Spleen (tissue), 11 donors: ENCODE results near the gene HCFC1R1. TPM values are rescaled to one million over a fixed set of nuclear protein-coding genes. Genes with fewer than 3 reads are reported as not detected.

ENCODE experiments used
- DNase-seq: peaks from one replicate; pipeline ENCODE4 v3.0.0-alpha.2; 2020
- H3K27ac ChIP-seq, 8 donors: fragments of 200-600 bp; sonication (generic) in 7 of 8; 1 replicate in 4 of 8; 2 replicates in 4 of 8; pipeline versions ENCODE4 v1.5.0 to v1.8.0; 2016 to 2021; ENCODE audit warnings: inconsistent platforms in 4 of 8, mild to moderate bottlenecking in 4 of 8, moderate library complexity in 1 of 8
- H3K27me3 ChIP-seq, 7 donors: fragments of 200-600 bp; sonication (generic) in 6 of 7; replicated peaks in 1 of 7; 1 replicate in 4 of 7; 2 replicates in 3 of 7; pipeline versions ENCODE4 v1.5.0 to v1.8.0; 2016 to 2021; ENCODE audit warnings: inconsistent platforms in 3 of 7, mild to moderate bottlenecking in 1 of 7
- H3K36me3 ChIP-seq, 6 donors: fragments of 200-600 bp; sonication (generic) in 5 of 6; 1 replicate in 4 of 6; 2 replicates in 2 of 6; pipeline versions ENCODE4 v1.5.0 to v1.8.0; 2016 to 2021; ENCODE audit warnings: inconsistent platforms in 2 of 6
- H3K4me1 ChIP-seq, 6 donors: fragments of 200-600 bp; sonication (generic) in 5 of 6; 1 replicate in 3 of 6; 2 replicates in 3 of 6; pipeline versions ENCODE4 v1.5.0 to v1.8.0; 2016 to 2021; ENCODE audit warnings: inconsistent platforms in 3 of 6
- H3K4me3 ChIP-seq, 8 donors: fragments of 200-600 bp; sonication (generic) in 7 of 8; 1 replicate in 4 of 8; 2 replicates in 4 of 8; pipeline versions ENCODE4 v1.5.0 to v1.8.0; 2016 to 2021; ENCODE audit warnings: inconsistent platforms in 4 of 8, mild to moderate bottlenecking in 4 of 8, moderate library complexity in 2 of 8
- H3K9me3 ChIP-seq, 8 donors: fragments of 200-600 bp; sonication (generic) in 7 of 8; 1 replicate in 4 of 8; 2 replicates in 4 of 8; pipeline versions ENCODE4 v1.5.0 to v1.8.0; 2016 to 2021; ENCODE audit warnings: inconsistent platforms in 4 of 8
- POLR2A ChIP-seq, 3 donors: fragments of 450-650 bp; IDR thresholded peaks; one replicate each; pipeline ENCODE4 v1.5.1; 2017; ENCODE audit warnings: antibody characterized with exemption in 3 of 3, mild to moderate bottlenecking in 1 of 3
- POLR2AphosphoS5 ChIP-seq, 3 donors: sonication (generic); formaldehyde crosslinking; IDR thresholded peaks; one replicate each; pipeline ENCODE4 v1.5.1; 2017; ENCODE audit warnings: antibody characterized with exemption in 3 of 3
- WGBS, 5 donors: extraction: QIAGEN DNeasy Blood & Tissue Kit in 3 of 5; methylation state at CpG; one replicate each; pipeline versions ENCODE4 v1.1.5 to v1.1.7; 2013 to 2018; 5-methylcytosine and 5-hydroxymethylcytosine counted together
- intact Hi-C: fragments of 100-400 bp; cut with DNase I; formaldehyde crosslinking; loops from one replicate; pipeline ENCODE4 v1.15.0; 2023; ENCODE audit warnings: low total_unique reads
- polyA plus RNA-seq, 3 donors: library from polyadenylated mRNA; stranded (reverse); fragments of 200-250 nt; gene quantifications; one replicate each; pipeline ENCODE4 v1.2.1, GENCODE V29; 2013
- small RNA-seq, 4 donors: library from RNA; depleted of rRNA; stranded (forward); fragments of <200 nt; gene quantifications; one replicate each; pipeline ENCODE3, GENCODE V24; 2016
- total RNA-seq, 7 donors: library from RNA; depleted of rRNA in 3 of 7; stranded (reverse); fragments of >200 nt in 3 of 7; fragmentation: NEBNext Ultra II Directional in 4 of 7; extraction: Animal tissue kit (Norgen Biotek cat#: 25700) in 4 of 7; gene quantifications; one replicate each; pipeline versions ENCODE4 v1.1.0 to v1.2.1, GENCODE V29; 2016 to 2021
- TF ChIP-seq, protein P1 (sequence below), 11 experiments: fragments of 200-600 bp in 7 of 11; fragments of 450-650 bp in 4 of 11; sonication (generic) in 4 of 11; IDR thresholded peaks in 8 of 11; conservative IDR thresholded peaks in 3 of 11; 1 replicate in 7 of 11; 2 replicates in 4 of 11; pipeline versions ENCODE4 v1.4.0 to v1.8.0; 2016 to 2021; ENCODE audit warnings: antibody characterized with exemption in 11 of 11, inconsistent platforms in 4 of 11, mild to moderate bottlenecking in 1 of 11
- donor health status: healthy with polysubstance abuse.
- donor health status: DM: no; HTN: no; CAD: no; lungs with moderate emphysema.
- donor health status: DM: no; HTN: no; CAD: no.
- donor health status: Bipolar disorder and iron deficiency.
- donor health status: healthy.
- donor health status: DM: no; HTN: no; CAD: no.
- donor health status: DM: yes; HTN: yes; CAD: no.

The HCFC1R1 gene
- total and polyA plus RNA-seq, 10 donors: 15.5 to 74.5 (median 27.2) TPM

DNA sequence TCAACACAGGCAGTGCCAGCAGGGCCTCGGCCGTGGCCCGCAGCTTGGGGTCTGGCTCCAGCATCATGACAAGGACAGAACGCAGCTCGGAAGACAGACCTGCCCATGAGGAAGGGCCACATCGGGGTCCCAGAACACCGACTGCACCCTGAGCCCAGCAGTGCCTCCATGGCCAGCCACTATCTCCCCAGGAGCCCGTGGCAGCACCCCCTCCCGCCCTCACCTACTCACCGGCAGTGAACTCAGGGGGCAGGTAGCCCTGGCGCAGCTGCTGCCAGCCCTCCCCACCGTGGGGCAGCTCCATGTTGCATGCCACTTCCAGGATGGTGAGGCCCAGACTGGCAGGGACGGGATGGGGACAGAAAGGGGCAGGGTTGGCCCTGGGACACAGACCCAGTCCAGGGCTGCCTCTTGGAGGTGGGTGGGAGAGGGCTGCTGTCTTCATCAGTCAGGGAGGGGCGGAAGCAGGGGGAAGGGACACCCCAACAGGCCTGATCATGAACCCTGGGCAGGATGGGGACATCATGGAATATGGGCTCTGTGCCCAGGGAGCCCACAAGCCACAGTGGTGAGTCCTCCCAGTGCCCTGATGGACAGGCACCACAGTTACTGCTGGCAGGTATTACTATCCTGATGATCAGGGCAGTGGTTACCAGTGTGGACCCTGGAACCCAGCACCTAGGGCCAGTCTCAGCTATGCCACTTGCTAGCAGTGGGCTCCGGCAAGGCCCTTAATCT is 49.3 kb downstream of the HCFC1R1 start:
- WGBS, 5 donors: 85 to 96% (median 92%) methylated on average over 8 to 15 of the region's 15 CpGs

DNA sequence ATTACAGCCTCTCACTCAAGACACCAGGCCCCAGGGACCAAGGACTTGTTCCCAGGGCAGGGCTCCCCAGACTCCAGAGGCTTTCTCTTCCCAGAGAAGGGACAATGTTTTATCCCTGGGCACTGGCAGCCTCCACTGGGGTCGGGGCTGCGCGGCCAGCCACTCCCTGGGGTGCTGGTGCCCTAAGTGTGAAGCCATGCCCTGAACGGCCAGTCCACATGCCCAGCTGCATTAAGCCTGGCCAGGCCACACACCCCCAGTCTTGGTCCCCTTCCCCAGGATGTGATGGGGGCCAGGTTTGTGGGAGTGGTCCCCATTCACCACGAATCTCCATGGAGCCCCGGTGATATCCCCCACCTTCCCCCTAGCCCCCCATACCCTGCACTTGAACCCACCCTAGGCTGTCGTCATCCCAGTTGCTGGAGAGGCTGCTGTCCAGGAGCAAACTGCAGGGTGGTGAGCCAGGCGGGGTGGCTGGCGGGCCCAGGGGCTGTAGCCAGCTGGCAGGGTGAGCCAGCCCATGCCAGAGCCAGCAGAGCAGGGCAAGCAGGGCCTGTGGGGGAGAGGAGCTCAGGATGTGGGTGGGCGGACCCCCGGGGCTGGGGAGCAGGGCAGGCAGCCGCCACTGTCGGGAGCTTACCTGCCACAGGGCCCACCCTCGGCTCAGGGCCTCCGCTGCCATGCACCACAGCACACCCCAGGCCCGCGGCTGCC is 50.0 kb downstream of the HCFC1R1 start:
- TF ChIP-seq POLR2A (IDR thresholded peaks at IDR 0.05): no peak
- Histone ChIP-seq H3K27ac (no peak overlapping the region), H3K27me3 (peaks cover 0 to 17% (median 0%) of the 10 kb centered on the region in 7 donors), H3K4me3 (no peak overlapping the region), H3K36me3 (peaks cover 0 to 65% (median 0%) of the 10 kb centered on the region in 6 donors), H3K9me3 (no peaks in the 10 kb centered on the region), H3K4me1 (peaks cover 6 to 29% (median 20%) of the 10 kb centered on the region in 6 donors)
- no peak for DNase-seq
- intact Hi-C loops: no loop called here
- WGBS, 5 donors: 83 to 97% (median 86%) methylated on average over 5 to 17 of the region's 17 CpGs

More for the DNA sequence above, 49.3 kb downstream of the HCFC1R1 start:
- peaks cover 4 to 30% (median 20%) of the 10 kb centered on the region in 6 donors for H3K4me1 ChIP-seq
- no peak overlapping the region for H3K4me3 ChIP-seq
- no peaks in the 10 kb centered on the region for H3K9me3 ChIP-seq
- H3K36me3 ChIP-seq: peaks cover 0 to 65% (median 0%) of the 10 kb centered on the region in 6 donors
- intact Hi-C loops: no loop called here
- no peak overlapping the region for H3K27ac ChIP-seq
- no peak for DNase-seq
- peaks cover 0 to 17% (median 2%) of the 10 kb centered on the region in 7 donors for H3K27me3 ChIP-seq
- TF ChIP-seq, protein P1, sequence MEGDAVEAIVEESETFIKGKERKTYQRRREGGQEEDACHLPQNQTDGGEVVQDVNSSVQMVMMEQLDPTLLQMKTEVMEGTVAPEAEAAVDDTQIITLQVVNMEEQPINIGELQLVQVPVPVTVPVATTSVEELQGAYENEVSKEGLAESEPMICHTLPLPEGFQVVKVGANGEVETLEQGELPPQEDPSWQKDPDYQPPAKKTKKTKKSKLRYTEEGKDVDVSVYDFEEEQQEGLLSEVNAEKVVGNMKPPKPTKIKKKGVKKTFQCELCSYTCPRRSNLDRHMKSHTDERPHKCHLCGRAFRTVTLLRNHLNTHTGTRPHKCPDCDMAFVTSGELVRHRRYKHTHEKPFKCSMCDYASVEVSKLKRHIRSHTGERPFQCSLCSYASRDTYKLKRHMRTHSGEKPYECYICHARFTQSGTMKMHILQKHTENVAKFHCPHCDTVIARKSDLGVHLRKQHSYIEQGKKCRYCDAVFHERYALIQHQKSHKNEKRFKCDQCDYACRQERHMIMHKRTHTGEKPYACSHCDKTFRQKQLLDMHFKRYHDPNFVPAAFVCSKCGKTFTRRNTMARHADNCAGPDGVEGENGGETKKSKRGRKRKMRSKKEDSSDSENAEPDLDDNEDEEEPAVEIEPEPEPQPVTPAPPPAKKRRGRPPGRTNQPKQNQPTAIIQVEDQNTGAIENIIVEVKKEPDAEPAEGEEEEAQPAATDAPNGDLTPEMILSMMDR (IDR thresholded peaks at IDR 0.05 in 8 of 11, conservative IDR thresholded peaks at IDR 0.05 in 3 of 11): no peak
- TF ChIP-seq POLR2A (IDR thresholded peaks at IDR 0.05) (no peak), POLR2AphosphoS5 (IDR thresholded peaks at IDR 0.05) (no peak)

DNA sequence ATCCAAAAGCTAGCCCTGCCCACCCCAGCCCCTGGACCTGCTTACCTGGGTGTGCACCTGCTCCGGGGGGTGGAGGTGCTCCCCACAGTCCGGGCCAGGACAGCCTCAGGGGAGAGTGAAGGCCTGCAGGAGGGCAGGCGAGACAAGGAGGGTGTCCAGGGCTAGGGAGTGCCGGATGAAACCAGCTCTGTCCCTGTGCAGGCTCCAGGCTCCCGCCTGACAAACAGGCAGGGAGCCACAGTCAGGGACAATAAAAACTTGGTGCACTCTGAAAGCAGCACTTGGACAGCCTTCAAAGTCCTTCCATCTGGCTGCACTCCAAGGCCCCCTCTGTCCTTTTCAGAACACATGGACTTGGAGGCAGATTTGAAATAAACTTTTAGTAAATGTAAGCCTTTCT is 50.6 kb downstream of the HCFC1R1 start:
- peaks cover 12 to 36% (median 27%) of the 10 kb centered on the region in 6 donors for H3K4me1 ChIP-seq
- intact Hi-C loops: no loop called here
- DNase-seq: no peak
- no peak overlapping the region for H3K4me3 ChIP-seq
- peaks cover 0 to 24% (median 6%) of the 10 kb centered on the region in 7 donors for H3K27me3 ChIP-seq
- no peak overlapping the region for H3K27ac ChIP-seq
- H3K9me3 ChIP-seq: no peaks in the 10 kb centered on the region
- peaks cover 0 to 65% (median 0%) of the 10 kb centered on the region in 6 donors for H3K36me3 ChIP-seq
- WGBS, 5 donors: 85 to 94% (median 87%) methylated on average over 5 of the region's 5 CpGs
- TF ChIP-seq POLR2AphosphoS5 (IDR thresholded peaks at IDR 0.05): no peak
- TF ChIP-seq, protein P1 (IDR thresholded peaks at IDR 0.05 in 8 of 11, conservative IDR thresholded peaks at IDR 0.05 in 3 of 11): no peak
- TF ChIP-seq POLR2A (IDR thresholded peaks at IDR 0.05): no peak

Small RNA genes lying within 50 kb of the gene (small RNA-seq; reads per million reads assigned to genes)
- gene LINC00514: 0 reads per million in 4 donors

Other genes with a start within 250 kb of the HCFC1R1 start
- gene ELOB, start 246.7 kb downstream of the HCFC1R1 start, total RNA-seq: 100 to 1,000 TPM; 128 to 467 (median 134) TPM
- 100 to 1,000 TPM; 233 to 378 (median 247) TPM for gene ELOB, start 246.7 kb downstream of the HCFC1R1 start, polyA plus RNA-seq
- under 1 TPM in 2 of 7 donors, not detected in 5; 0.32 to 0.67 TPM for gene PRSS33, start 236.4 kb downstream of the HCFC1R1 start, total RNA-seq
- gene PRSS33, start 236.4 kb downstream of the HCFC1R1 start, polyA plus RNA-seq: under 1 TPM in 1 of 3 donors, not detected in 2; 0.03 TPM
- not detected for gene PRSS41, start 225.5 kb downstream of the HCFC1R1 start, total RNA-seq
- gene PRSS41, start 225.5 kb downstream of the HCFC1R1 start, polyA plus RNA-seq: not detected
- gene PRSS21, start 206.7 kb downstream of the HCFC1R1 start, total RNA-seq: 1 to 10 TPM in 6 of 7 donors, under 1 TPM in 1; 0.81 to 4.9 (median 1.5) TPM
- 1 to 10 TPM in 2 of 3 donors, under 1 TPM in 1; 0.49 to 3.4 (median 1.8) TPM for gene PRSS21, start 206.7 kb downstream of the HCFC1R1 start, polyA plus RNA-seq
- gene ZG16B, start 193.6 kb downstream of the HCFC1R1 start, total RNA-seq: 1 to 10 TPM in 5 of 7 donors, under 1 TPM in 1, not detected in 1; 0.79 to 3.8 (median 1.5) TPM
- gene ZG16B, start 193.6 kb downstream of the HCFC1R1 start, polyA plus RNA-seq: 1 to 10 TPM in 2 of 3 donors, under 1 TPM in 1; 0.73 to 1.6 (median 1.5) TPM
- gene PRSS22, start 165.8 kb downstream of the HCFC1R1 start, total RNA-seq: under 1 TPM in 1 of 7 donors, not detected in 6; 0.60 TPM
- gene PRSS22, start 165.8 kb downstream of the HCFC1R1 start, polyA plus RNA-seq: under 1 TPM in 2 of 3 donors, not detected in 1; 0.19 to 0.33 TPM
- gene FLYWCH2, start 140.7 kb downstream of the HCFC1R1 start, total RNA-seq: 10 to 100 TPM; 27.5 to 98.6 (median 48.4) TPM
- 10 to 100 TPM; 31.6 to 62.6 (median 49.5) TPM for gene FLYWCH2, start 140.7 kb downstream of the HCFC1R1 start, polyA plus RNA-seq
- 10 to 100 TPM; 34.8 to 79.3 (median 57.0) TPM for gene FLYWCH1, start 112.0 kb downstream of the HCFC1R1 start, total RNA-seq
- gene FLYWCH1, start 112.0 kb downstream of the HCFC1R1 start, polyA plus RNA-seq: 10 to 100 TPM; 14.0 to 47.0 (median 43.9) TPM
- gene KREMEN2, start 59.7 kb downstream of the HCFC1R1 start, total RNA-seq: 1 to 10 TPM in 1 of 7 donors, under 1 TPM in 1, not detected in 5; 0.40 to 1.0 TPM
- 1 to 10 TPM in 1 of 3 donors, under 1 TPM in 2; 0.41 to 1.2 (median 0.42) TPM for gene KREMEN2, start 59.7 kb downstream of the HCFC1R1 start, polyA plus RNA-seq
- 1 to 10 TPM; 3.3 to 9.0 (median 6.4) TPM for gene PAQR4, start 54.6 kb downstream of the HCFC1R1 start, total RNA-seq
- 1 to 10 TPM; 2.1 to 7.1 (median 6.3) TPM for gene PAQR4, start 54.6 kb downstream of the HCFC1R1 start, polyA plus RNA-seq
- gene PKMYT1, start 43.5 kb downstream of the HCFC1R1 start, total RNA-seq: 1 to 10 TPM; 3.3 to 9.6 (median 5.6) TPM
- 10 to 100 TPM in 1 of 3 donors, 1 to 10 TPM in 2; 3.9 to 11.3 (median 6.8) TPM for gene PKMYT1, start 43.5 kb downstream of the HCFC1R1 start, polyA plus RNA-seq
- gene CLDN9, start 11.0 kb downstream of the HCFC1R1 start, total RNA-seq: 1 to 10 TPM in 2 of 7 donors, under 1 TPM in 5; 0.24 to 1.7 (median 0.56) TPM
- gene CLDN9, start 11.0 kb downstream of the HCFC1R1 start, polyA plus RNA-seq: under 1 TPM; 0.06 to 0.37 (median 0.16) TPM
- not detected for gene CLDN6, start 5.8 kb downstream of the HCFC1R1 start, total RNA-seq
- gene CLDN6, start 5.8 kb downstream of the HCFC1R1 start, polyA plus RNA-seq: not detected
- 10 to 100 TPM in 3 of 7 donors, 1 to 10 TPM in 4; 2.0 to 26.1 (median 7.5) TPM for gene TNFRSF12A, start 3.6 kb downstream of the HCFC1R1 start, total RNA-seq
- 10 to 100 TPM in 1 of 3 donors, 1 to 10 TPM in 2; 7.7 to 16.5 (median 8.3) TPM for gene TNFRSF12A, start 3.6 kb downstream of the HCFC1R1 start, polyA plus RNA-seq
- 10 to 100 TPM; 19.3 to 30.4 (median 26.3) TPM for gene THOC6, start 93 bp upstream of the HCFC1R1 start, total RNA-seq
- gene THOC6, start 93 bp upstream of the HCFC1R1 start, polyA plus RNA-seq: 10 to 100 TPM; 40.7 to 57.2 (median 41.0) TPM
- gene BICDL2, start 13.0 kb upstream of the HCFC1R1 start, total RNA-seq: under 1 TPM in 4 of 7 donors, not detected in 3; 0.30 to 0.77 (median 0.32) TPM
- under 1 TPM; 0.03 to 0.22 (median 0.15) TPM for gene BICDL2, start 13.0 kb upstream of the HCFC1R1 start, polyA plus RNA-seq
- 100 to 1,000 TPM in 4 of 7 donors, 10 to 100 TPM in 3; 24.3 to 282 (median 113) TPM for gene MMP25, start 22.6 kb upstream of the HCFC1R1 start, total RNA-seq
- gene MMP25, start 22.6 kb upstream of the HCFC1R1 start, polyA plus RNA-seq: 10 to 100 TPM in 2 of 3 donors, 1 to 10 TPM in 1; 2.7 to 45.0 (median 41.9) TPM
- 100 to 1,000 TPM; 171 to 414 (median 309) TPM for gene IL32, start 41.7 kb upstream of the HCFC1R1 start, total RNA-seq
- 100 to 1,000 TPM; 256 to 624 (median 277) TPM for gene IL32, start 41.7 kb upstream of the HCFC1R1 start, polyA plus RNA-seq
- gene ZSCAN10, start 75.4 kb upstream of the HCFC1R1 start, total RNA-seq: under 1 TPM in 1 of 7 donors, not detected in 6; 0.85 TPM
- under 1 TPM in 2 of 3 donors, not detected in 1; 0.02 to 0.06 TPM for gene ZSCAN10, start 75.4 kb upstream of the HCFC1R1 start, polyA plus RNA-seq
- gene ZNF205, start 88.6 kb upstream of the HCFC1R1 start, total RNA-seq: 10 to 100 TPM in 1 of 7 donors, 1 to 10 TPM in 6; 4.1 to 10.4 (median 5.3) TPM
- gene ZNF205, start 88.6 kb upstream of the HCFC1R1 start, polyA plus RNA-seq: 10 to 100 TPM in 1 of 3 donors, 1 to 10 TPM in 2; 3.5 to 14.2 (median 6.9) TPM
- 10 to 100 TPM in 1 of 7 donors, 1 to 10 TPM in 6; 6.8 to 11.4 (median 7.9) TPM for gene ZNF213, start 111.1 kb upstream of the HCFC1R1 start, total RNA-seq
- 1 to 10 TPM; 2.4 to 5.9 (median 2.9) TPM for gene ZNF213, start 111.1 kb upstream of the HCFC1R1 start, polyA plus RNA-seq
- gene OR1F1, start 164.3 kb upstream of the HCFC1R1 start, total RNA-seq: not detected
- not detected for gene OR1F1, start 164.3 kb upstream of the HCFC1R1 start, polyA plus RNA-seq
- 10 to 100 TPM; 14.2 to 24.4 (median 15.4) TPM for gene ZNF200, start 211.2 kb upstream of the HCFC1R1 start, total RNA-seq
- 1 to 10 TPM; 4.2 to 6.3 (median 4.8) TPM for gene ZNF200, start 211.2 kb upstream of the HCFC1R1 start, polyA plus RNA-seq
- 10 to 100 TPM; 14.9 to 61.1 (median 28.0) TPM for gene MEFV, start 232.7 kb upstream of the HCFC1R1 start, total RNA-seq
- 1 to 10 TPM in 2 of 3 donors, under 1 TPM in 1; 0.39 to 3.7 (median 1.2) TPM for gene MEFV, start 232.7 kb upstream of the HCFC1R1 start, polyA plus RNA-seq